Karpas-422 (cell line): ENCODE measurements around the gene MRPL23. TPM values are rescaled to one million over a fixed set of nuclear protein-coding genes. Genes with fewer than 3 reads are reported as not detected.

Source experiments
- DNase-seq: peaks from one replicate; pipeline ENCODE4 v3.0.0-alpha.2; 2015
- H2AFZ ChIP-seq: fragments of 200-600 bp; sonication (generic); 2 replicates; pipeline ENCODE4 v1.6.1; 2014; ENCODE audit warnings: antibody characterized with exemption, low read length, mixed read lengths
- H3K27ac ChIP-seq: fragments of 200-600 bp; sonication (generic); 2 replicates; pipeline ENCODE4 v1.5.1; 2014; ENCODE audit warnings: mild to moderate bottlenecking, low read length, moderate library complexity
- H3K27me3 ChIP-seq: fragments of 200-600 bp; sonication (generic); 2 replicates; pipeline ENCODE4 v1.6.1; 2014; ENCODE audit warnings: low read length, mixed read lengths
- H3K36me3 ChIP-seq: fragments of 200-600 bp; sonication (generic); 2 replicates; pipeline ENCODE4 v1.6.1; 2014; ENCODE audit warnings: low read length, mixed read lengths; ENCODE audit not compliant: insufficient read depth
- H3K4me1 ChIP-seq: fragments of 200-600 bp; sonication (generic); 2 replicates; pipeline ENCODE4 v1.6.1; 2014; ENCODE audit warnings: mild to moderate bottlenecking, low read length, mixed read lengths
- H3K4me2 ChIP-seq: fragments of 200-600 bp; sonication (generic); 2 replicates; pipeline ENCODE4 v1.6.1; 2014; ENCODE audit warnings: low read length, low read depth, mild to moderate bottlenecking; ENCODE audit not compliant: poor library complexity, severe bottlenecking
- H3K4me3 ChIP-seq: fragments of 200-600 bp; sonication (generic); 2 replicates; pipeline ENCODE4 v1.5.1; 2014; ENCODE audit warnings: mild to moderate bottlenecking, antibody characterized with exemption, low read length, mixed read lengths
- H3K79me2 ChIP-seq: fragments of 200-600 bp; sonication (generic); 2 replicates; pipeline ENCODE4 v1.6.1; 2014; ENCODE audit warnings: mild to moderate bottlenecking, low read length, mixed read lengths
- H3K9ac ChIP-seq: fragments of 200-600 bp; sonication (generic); 2 replicates; pipeline ENCODE4 v1.6.0; 2014; ENCODE audit warnings: low read length
- H3K9me2 ChIP-seq: fragments of 200-600 bp; sonication (generic), shearing (Covaris generic); replicated peaks from 2 replicates; pipeline ENCODE4 v1.6.0; 2014; ENCODE audit warnings: mild to moderate bottlenecking, low read length, moderate library complexity; ENCODE audit not compliant: insufficient read depth
- H3K9me3 ChIP-seq: fragments of 300-700, 200-600 bp; sonication (generic); 2 replicates; pipeline ENCODE4 v1.6.1; 2014; ENCODE audit warnings: low read length, mixed read lengths
- H4K20me1 ChIP-seq: fragments of 200-600 bp; sonication (generic); 2 replicates; pipeline ENCODE4 v1.6.1; 2014; ENCODE audit warnings: mild to moderate bottlenecking, antibody characterized with exemption, low read length, low read depth; ENCODE audit not compliant: insufficient read depth
- total RNA-seq: library from RNA; depleted of rRNA; stranded (reverse); fragments of >200 nt; shearing (Covaris generic); gene quantifications from 2 replicates; pipeline ENCODE4 v1.2.3, GENCODE V29; 2014; ENCODE audit warnings: low replicate concordance

Gene MRPL23
- total RNA-seq, 1 experiment from 2014 or later: 76.2 TPM

DNA sequence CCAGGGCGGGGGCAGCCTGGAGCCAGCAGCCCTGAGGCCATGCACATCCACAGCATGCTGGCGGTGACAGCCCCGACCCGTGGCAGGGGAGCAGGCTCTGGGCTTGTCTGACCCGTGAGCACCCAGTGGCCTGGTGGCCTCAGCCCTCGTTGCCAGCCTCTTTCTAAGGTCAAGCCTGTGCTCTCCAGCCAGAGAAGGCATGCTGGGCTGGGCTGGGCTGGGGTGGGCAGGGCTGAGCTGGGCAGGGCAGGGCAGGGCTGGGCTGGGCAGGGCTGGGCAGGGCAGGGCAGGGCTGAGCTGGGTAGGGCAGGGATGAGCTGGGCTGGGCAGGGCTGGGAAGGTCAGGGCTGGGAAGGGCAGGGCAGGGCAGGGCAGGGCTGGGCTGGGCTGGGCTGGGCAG lies 39.9 kb downstream of the MRPL23 start:
- Histone ChIP-seq H3K4me2 (no peak overlapping the region), H3K9me3 (no peaks in the 10 kb centered on the region), H3K27ac (no peak overlapping the region), H3K4me3 (no peak overlapping the region), H3K9ac (no peak overlapping the region), H3K79me2 (no peaks in the 10 kb centered on the region), H4K20me1 (no peaks in the 10 kb centered on the region), H3K4me1 (no peaks in the 10 kb centered on the region), H3K27me3 (no peaks in the 10 kb centered on the region), H3K9me2 (no peaks in the 10 kb centered on the region), H3K36me3 (no peaks in the 10 kb centered on the region), H2AFZ (no peak overlapping the region)
- DNase-seq: no peak

DNA sequence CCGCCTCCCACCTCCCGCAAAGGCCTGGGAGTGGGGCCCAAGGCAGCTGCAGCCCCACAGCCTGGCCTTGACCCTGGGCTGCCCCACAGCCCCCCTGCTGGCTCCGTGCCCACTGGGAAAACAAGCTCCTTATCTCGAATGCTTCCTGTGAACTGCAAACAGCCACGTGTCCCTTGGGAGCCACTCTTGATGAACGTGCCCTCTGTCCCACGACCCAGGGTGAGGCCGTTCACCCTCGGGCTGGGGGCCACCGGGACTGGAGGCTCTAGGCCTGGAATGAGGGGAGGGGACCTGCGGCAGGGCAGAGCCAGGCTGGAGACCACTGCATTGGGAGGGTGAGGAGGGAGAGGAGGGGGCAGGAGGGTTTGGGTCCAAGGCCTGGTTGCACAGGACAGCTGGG lies 41.0 kb downstream of the MRPL23 start:
- Histone ChIP-seq H4K20me1 (no peaks in the 10 kb centered on the region), H3K9me3 (no peaks in the 10 kb centered on the region), H3K79me2 (no peaks in the 10 kb centered on the region), H3K4me3 (no peak overlapping the region), H3K27ac (no peak overlapping the region), H3K27me3 (no peaks in the 10 kb centered on the region), H3K9me2 (no peaks in the 10 kb centered on the region), H3K9ac (no peak overlapping the region), H3K4me1 (no peaks in the 10 kb centered on the region), H3K4me2 (no peak overlapping the region), H2AFZ (no peak overlapping the region), H3K36me3 (no peaks in the 10 kb centered on the region)
- no peak for DNase-seq

DNA sequence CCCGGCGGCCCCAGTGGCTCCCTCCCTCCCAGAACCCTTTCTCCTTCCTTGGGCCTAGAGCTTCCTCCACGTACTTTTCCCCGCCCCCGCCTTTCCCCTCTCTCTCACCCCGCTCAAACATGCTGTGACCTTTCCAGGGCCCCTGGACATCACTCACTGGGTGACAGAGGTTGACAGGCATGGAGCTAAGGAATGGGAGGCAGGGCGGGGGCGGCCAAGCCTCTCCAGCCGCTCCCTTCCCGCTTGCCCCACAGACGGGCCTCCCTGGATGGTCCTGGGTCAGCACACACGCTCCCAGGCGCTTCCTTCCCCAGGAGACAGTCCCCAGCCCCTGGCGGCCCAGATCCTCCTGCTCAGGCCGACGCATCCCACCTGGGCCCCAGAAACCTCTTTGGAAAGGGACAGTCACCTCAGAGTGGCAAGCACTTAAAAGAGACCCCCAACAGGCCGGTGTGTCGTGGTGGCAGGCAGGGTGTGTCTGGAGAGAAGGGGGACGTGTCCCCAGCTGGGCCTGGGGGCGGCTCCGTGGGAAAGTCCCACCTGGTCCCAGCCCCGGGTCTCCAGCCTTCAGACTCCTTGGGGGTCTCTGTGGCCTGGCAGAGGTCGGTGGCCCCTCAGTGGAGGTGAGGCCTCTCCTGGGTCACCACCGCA lies 41.7 kb downstream of the MRPL23 start:
- Histone ChIP-seq H3K4me1 (no peaks in the 10 kb centered on the region), H3K27me3 (no peaks in the 10 kb centered on the region), H3K36me3 (no peaks in the 10 kb centered on the region), H3K79me2 (no peaks in the 10 kb centered on the region), H3K9me2 (no peaks in the 10 kb centered on the region), H3K4me2 (no peak overlapping the region), H3K4me3 (no peak overlapping the region), H3K9me3 (no peaks in the 10 kb centered on the region), H3K27ac (no peak overlapping the region), H4K20me1 (no peaks in the 10 kb centered on the region), H3K9ac (no peak overlapping the region), H2AFZ (no peak overlapping the region)
- no peak for DNase-seq

DNA sequence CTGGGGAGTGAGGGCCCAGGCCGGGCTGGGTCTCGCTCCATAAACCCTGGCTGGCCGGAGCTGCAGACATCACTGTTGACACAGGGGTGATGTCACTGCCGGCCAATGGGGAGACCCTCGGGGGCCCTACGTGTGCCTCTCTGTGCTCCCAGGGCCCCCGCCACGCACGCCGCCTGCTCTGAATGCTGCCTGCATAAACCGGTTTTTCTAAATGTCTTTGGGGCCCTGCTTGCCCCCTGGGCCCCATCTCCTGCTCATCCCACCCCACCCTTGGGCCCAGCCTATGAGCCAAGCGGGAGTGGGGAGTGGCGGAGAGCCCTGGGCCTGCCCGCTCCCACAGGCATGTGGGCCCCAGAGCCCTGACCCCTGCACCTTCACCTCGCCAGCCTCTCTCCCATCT lies 42.8 kb downstream of the MRPL23 start:
- no peak overlapping the region for H3K9ac ChIP-seq
- H3K9me3 ChIP-seq: no peaks in the 10 kb centered on the region
- DNase-seq: no peak
- no peaks in the 10 kb centered on the region for H3K27me3 ChIP-seq
- no peaks in the 10 kb centered on the region for H3K4me1 ChIP-seq
- H2AFZ ChIP-seq: no peak overlapping the region
- H3K36me3 ChIP-seq: no peaks in the 10 kb centered on the region
- no peak overlapping the region for H3K4me3 ChIP-seq
- H3K27ac ChIP-seq: no peak overlapping the region
- H3K79me2 ChIP-seq: no peaks in the 10 kb centered on the region
- no peaks in the 10 kb centered on the region for H4K20me1 ChIP-seq
- H3K9me2 ChIP-seq: no peaks in the 10 kb centered on the region
- no peak overlapping the region for H3K4me2 ChIP-seq

DNA sequence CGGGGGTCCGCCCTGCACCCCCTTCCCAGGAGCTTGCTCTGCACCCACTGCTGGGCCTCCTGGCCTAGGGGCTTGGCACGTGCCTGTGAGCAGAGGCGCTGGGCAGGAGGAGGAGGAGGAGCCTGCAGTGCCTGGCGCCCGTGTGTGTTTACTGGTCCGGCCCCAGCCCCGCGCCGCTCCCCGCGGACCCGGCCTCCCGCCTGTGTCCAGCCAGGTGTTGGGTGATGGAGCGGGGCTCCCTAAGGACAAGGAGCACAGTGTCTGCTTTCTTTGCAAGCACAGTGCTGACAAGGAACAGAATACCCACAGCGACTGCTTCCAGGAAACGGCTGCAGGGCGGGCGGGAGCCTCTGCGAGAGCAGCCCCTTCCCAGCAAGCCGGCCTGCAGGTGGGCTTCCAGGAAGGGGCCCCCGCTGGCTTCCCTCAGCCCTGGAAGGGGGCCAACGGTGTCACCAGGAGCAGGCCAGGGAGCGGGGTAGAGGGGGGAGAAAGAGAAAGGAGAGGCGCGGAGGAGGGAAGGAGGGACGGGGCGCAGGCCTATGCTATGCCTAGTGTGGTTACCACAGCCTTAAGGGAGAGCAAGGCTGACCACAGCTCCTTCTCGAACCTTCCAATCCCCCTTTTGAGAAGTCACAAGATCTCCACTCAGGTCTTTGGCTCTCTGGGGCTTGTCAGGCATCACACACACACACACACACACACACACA lies 43.9 kb downstream of the MRPL23 start:
- no peaks in the 10 kb centered on the region for H3K4me1 ChIP-seq
- no peak overlapping the region for H3K4me2 ChIP-seq
- H3K79me2 ChIP-seq: no peaks in the 10 kb centered on the region
- H3K9me2 ChIP-seq: no peaks in the 10 kb centered on the region
- no peaks in the 10 kb centered on the region for H3K27me3 ChIP-seq
- H3K4me3 ChIP-seq: no peak overlapping the region
- DNase-seq: no peak
- H3K36me3 ChIP-seq: no peaks in the 10 kb centered on the region
- no peaks in the 10 kb centered on the region for H3K9me3 ChIP-seq
- no peaks in the 10 kb centered on the region for H4K20me1 ChIP-seq
- H3K27ac ChIP-seq: no peak overlapping the region
- no peak overlapping the region for H3K9ac ChIP-seq
- H2AFZ ChIP-seq: no peak overlapping the region

DNA sequence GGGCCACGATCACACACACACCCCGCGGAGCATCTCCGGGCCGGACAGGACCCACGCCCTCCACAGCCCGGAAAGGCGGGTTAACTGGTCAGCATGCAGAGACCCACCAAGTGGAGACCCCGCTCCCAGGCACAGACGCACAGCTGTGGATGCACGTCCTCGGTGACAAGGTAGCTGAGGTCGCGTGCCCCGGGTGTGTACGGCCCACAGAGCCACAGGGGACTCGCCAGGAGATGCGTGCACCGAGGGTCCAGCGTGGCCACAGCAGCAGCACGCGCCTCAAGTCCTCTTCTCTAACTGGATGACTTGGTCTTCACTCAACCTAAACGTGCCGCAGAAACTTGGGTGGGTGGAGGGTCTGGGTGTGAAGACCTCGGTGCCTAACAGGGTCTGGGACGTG lies 45.0 kb downstream of the MRPL23 start:
- H3K79me2 ChIP-seq: no peaks in the 10 kb centered on the region
- H4K20me1 ChIP-seq: no peaks in the 10 kb centered on the region
- H3K4me2 ChIP-seq: no peak overlapping the region
- H3K4me3 ChIP-seq: no peak overlapping the region
- H2AFZ ChIP-seq: no peak overlapping the region
- H3K36me3 ChIP-seq: no peaks in the 10 kb centered on the region
- no peaks in the 10 kb centered on the region for H3K27me3 ChIP-seq
- H3K9me3 ChIP-seq: no peaks in the 10 kb centered on the region
- no peaks in the 10 kb centered on the region for H3K9me2 ChIP-seq
- no peak for DNase-seq
- no peak overlapping the region for H3K27ac ChIP-seq
- no peak overlapping the region for H3K9ac ChIP-seq
- no peaks in the 10 kb centered on the region for H3K4me1 ChIP-seq

DNA sequence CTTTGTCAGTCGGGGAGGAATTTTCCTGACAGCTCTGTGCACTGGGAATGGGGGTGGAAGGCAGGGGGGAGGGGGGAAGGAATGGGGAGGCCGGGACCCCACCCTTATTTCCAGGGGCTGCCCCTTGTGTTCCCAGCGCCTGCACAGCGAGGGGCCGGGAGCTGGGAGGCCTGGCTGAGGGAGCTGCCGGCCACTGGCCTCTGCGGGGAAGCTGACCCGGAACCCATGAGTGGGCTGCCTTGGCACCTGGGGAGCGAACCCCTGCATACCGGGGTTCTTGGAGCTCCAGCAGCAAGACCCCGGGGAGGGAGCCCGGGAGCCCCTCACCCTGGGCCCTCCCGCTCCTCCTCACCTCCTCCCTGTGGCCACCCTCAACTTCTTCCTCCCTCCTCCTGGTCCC lies 47.0 kb downstream of the MRPL23 start:
- no peaks in the 10 kb centered on the region for H3K9me3 ChIP-seq
- no peaks in the 10 kb centered on the region for H3K27me3 ChIP-seq
- H3K27ac ChIP-seq: no peak overlapping the region
- no peak overlapping the region for H3K9ac ChIP-seq
- no peaks in the 10 kb centered on the region for H4K20me1 ChIP-seq
- H3K4me1 ChIP-seq: no peaks in the 10 kb centered on the region
- no peaks in the 10 kb centered on the region for H3K9me2 ChIP-seq
- H3K4me3 ChIP-seq: no peak overlapping the region
- no peak overlapping the region for H2AFZ ChIP-seq
- no peaks in the 10 kb centered on the region for H3K36me3 ChIP-seq
- H3K79me2 ChIP-seq: no peaks in the 10 kb centered on the region
- DNase-seq: no peak
- no peak overlapping the region for H3K4me2 ChIP-seq

DNA sequence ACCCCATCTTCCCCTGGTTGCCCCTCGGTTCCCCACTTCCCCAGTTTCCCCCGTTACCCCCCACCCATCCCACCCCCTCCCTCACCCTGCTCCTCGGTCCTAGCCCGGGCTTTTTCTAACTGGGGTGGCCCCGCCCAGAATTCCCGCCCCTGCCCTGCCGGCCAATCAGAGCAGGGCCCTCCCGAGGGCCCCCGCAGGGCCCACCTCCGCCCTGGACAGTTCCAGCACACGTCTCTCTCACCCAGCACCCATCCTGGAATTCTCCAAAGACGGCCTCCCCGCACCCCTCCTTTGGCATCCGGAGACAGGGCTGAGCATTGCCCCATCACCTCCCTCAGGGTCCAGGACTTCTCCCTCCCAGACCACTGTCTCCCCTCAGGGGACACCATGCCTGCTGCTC lies 50.6 kb downstream of the MRPL23 start, which contains the start of gene H19:
TSS of gene H19 (minus strand) at position 88 of the 400 bp plus-strand sequence.
- no peak for DNase-seq

More for the DNA sequence above, 50.6 kb downstream of the MRPL23 start, which contains the start of gene H19:
- H3K4me2 ChIP-seq: no peak within 1 kb of the TSS
- no peak within 1 kb of the TSS for H2AFZ ChIP-seq
- H3K27ac ChIP-seq: no peak within 1 kb of the TSS
- no peaks in the 10 kb centered on the region for H3K9me2 ChIP-seq
- H3K27me3 ChIP-seq: no peaks in the 10 kb centered on the region
- H3K4me3 ChIP-seq: no peak within 1 kb of the TSS
- no peaks in the 10 kb centered on the region for H3K4me1 ChIP-seq
- H3K9me3 ChIP-seq: no peaks in the 10 kb centered on the region
- H4K20me1 ChIP-seq: no peaks in the 10 kb centered on the region
- no peak within 1 kb of the TSS for H3K9ac ChIP-seq
- H3K36me3 ChIP-seq: no peaks in the 10 kb centered on the region
- H3K79me2 ChIP-seq: no peaks in the 10 kb centered on the region
